Ovary (tissue), 3 donors: ENCODE data around the gene GATAD2A.

Source experiments
- CTCF ChIP-seq, 3 donors: fragments of 450-650 bp in 2 of 3; fragments of 200-600 bp in 1 of 3; IDR thresholded peaks; one replicate each; pipeline versions ENCODE4 v1.5.1 to v1.8.0; 2016 to 2022; ENCODE audit warnings: antibody characterized with exemption in 3 of 3, mild to moderate bottlenecking in 1 of 3
- EP300 ChIP-seq: sonication (generic); formaldehyde crosslinking; IDR thresholded peaks from one replicate; pipeline ENCODE4 v1.6.1; 2017; ENCODE audit warnings: antibody characterized with exemption
- POLR2A ChIP-seq: fragments of 450-650 bp; IDR thresholded peaks from one replicate; pipeline ENCODE4 v1.6.1; 2017; ENCODE audit warnings: antibody characterized with exemption, mild to moderate bottlenecking, moderate library complexity
- donor health status: DM: no; HTN: no; CAD: no.

- TF ChIP-seq CTCF (IDR thresholded peaks at IDR 0.05) (no peak), POLR2A (no peak), EP300 (no peak)
These were observed 115.5 kb downstream of the GATAD2A start for GRCh38 chr19:19520989-19521388.
